Astrocyte (in vitro differentiated cells and primary cell): ENCODE data around the gene PIGZ. TPM values are rescaled to one million over a fixed set of nuclear protein-coding genes. Genes with fewer than 3 reads are reported as not detected.

Experiments
- DNase-seq: peaks from one replicate; pipeline ENCODE4 v3.0.0-alpha.2; 2010; ENCODE audit warnings: low read depth
- FAIRE-seq: peaks from 2 replicates; lab custom pipeline; 2011; peaks lifted over from hg19 to GRCh38; lab: Jason Lieb, UNC
- H2AFZ ChIP-seq: 2 replicates; pipeline ENCODE4 v1.6.0; 2012; ENCODE audit warnings: low read depth, low read length, inconsistent platforms
- H3K27ac ChIP-seq: 2 replicates; pipeline ENCODE4 v1.5.1; 2011; ENCODE audit warnings: low read depth, low read length, inconsistent platforms
- H3K27me3 ChIP-seq: 2 replicates; pipeline ENCODE4 v1.6.0; 2011; ENCODE audit warnings: low read length, inconsistent platforms; ENCODE audit not compliant: insufficient read depth
- H3K36me3 ChIP-seq: 2 replicates; pipeline ENCODE4 v1.5.1; 2011; ENCODE audit warnings: low read length, inconsistent platforms; ENCODE audit not compliant: insufficient read depth
- H3K4me1 ChIP-seq: 2 replicates; pipeline ENCODE4 v1.5.1; 2011; ENCODE audit warnings: low read length, inconsistent platforms; ENCODE audit not compliant: insufficient read depth
- H3K4me2 ChIP-seq: 2 replicates; pipeline ENCODE4 v1.6.0; 2012; ENCODE audit warnings: low read length, inconsistent platforms
- H3K4me3 ChIP-seq: 2 replicates; pipeline ENCODE4 v1.5.1; 2011; ENCODE audit warnings: low read depth, mild to moderate bottlenecking, low read length, inconsistent platforms; ENCODE audit not compliant: insufficient read depth
- H3K79me2 ChIP-seq: 2 replicates; pipeline ENCODE4 v1.6.0; 2012; ENCODE audit warnings: mild to moderate bottlenecking, low read length, inconsistent platforms; ENCODE audit not compliant: insufficient read depth
- H3K9ac ChIP-seq: 2 replicates; pipeline ENCODE4 v1.6.0; 2012; ENCODE audit warnings: mild to moderate bottlenecking, low read length, inconsistent platforms
- H3K9me3 ChIP-seq: 2 replicates; pipeline ENCODE4 v1.5.1; 2012; ENCODE audit warnings: low read depth, mild to moderate bottlenecking, low read length, inconsistent platforms; ENCODE audit not compliant: insufficient read depth
- H4K20me1 ChIP-seq: 2 replicates; pipeline ENCODE4 v1.6.0; 2012; ENCODE audit warnings: low read length, inconsistent platforms; ENCODE audit not compliant: insufficient read depth
- H3K27ac Mint-ChIP-seq: one replicate; pipeline ENCODE4 v1.8.0; 2021; ENCODE audit warnings: mild to moderate bottlenecking, mixed read lengths; ENCODE audit not compliant: unreplicated experiment
- H3K27me3 Mint-ChIP-seq: one replicate; pipeline ENCODE4 v1.8.0; 2021; ENCODE audit warnings: low read depth, mixed read lengths; ENCODE audit not compliant: unreplicated experiment
- H3K36me3 Mint-ChIP-seq: one replicate; pipeline ENCODE4 v1.8.0; 2021; ENCODE audit warnings: low read depth, mixed read lengths; ENCODE audit not compliant: unreplicated experiment
- H3K4me1 Mint-ChIP-seq: one replicate; pipeline ENCODE4 v1.8.0; 2021; ENCODE audit warnings: low read depth, mixed read lengths; ENCODE audit not compliant: unreplicated experiment
- H3K4me3 Mint-ChIP-seq: one replicate; pipeline ENCODE4 v1.8.0; 2021; ENCODE audit warnings: mild to moderate bottlenecking, moderate library complexity, mixed read lengths; ENCODE audit not compliant: unreplicated experiment
- H3K9me3 Mint-ChIP-seq: one replicate; pipeline ENCODE4 v1.8.0; 2021; ENCODE audit warnings: mild to moderate bottlenecking, mixed read lengths; ENCODE audit not compliant: unreplicated experiment
- EZH2 ChIP-seq: IDR thresholded peaks from 2 replicates; pipeline ENCODE4 v1.6.1; 2012; ENCODE audit warnings: mild to moderate bottlenecking, low read length, inconsistent platforms; ENCODE audit not compliant: insufficient read depth
- total RNA-seq: library from RNA; stranded (reverse); gene quantifications from 2 replicates; pipeline ENCODE4 v1.2.1, GENCODE V29; 2021
- TF ChIP-seq, protein P1 (sequence below): IDR thresholded peaks from 2 replicates; pipeline ENCODE4 v1.5.1; 2011; ENCODE audit warnings: low read depth, mild to moderate bottlenecking, inconsistent platforms, low read length, moderate library complexity; ENCODE audit not compliant: insufficient read depth

PIGZ gene
- total RNA-seq, 1 donor from 2014 or later: 0.54 TPM

DNA sequence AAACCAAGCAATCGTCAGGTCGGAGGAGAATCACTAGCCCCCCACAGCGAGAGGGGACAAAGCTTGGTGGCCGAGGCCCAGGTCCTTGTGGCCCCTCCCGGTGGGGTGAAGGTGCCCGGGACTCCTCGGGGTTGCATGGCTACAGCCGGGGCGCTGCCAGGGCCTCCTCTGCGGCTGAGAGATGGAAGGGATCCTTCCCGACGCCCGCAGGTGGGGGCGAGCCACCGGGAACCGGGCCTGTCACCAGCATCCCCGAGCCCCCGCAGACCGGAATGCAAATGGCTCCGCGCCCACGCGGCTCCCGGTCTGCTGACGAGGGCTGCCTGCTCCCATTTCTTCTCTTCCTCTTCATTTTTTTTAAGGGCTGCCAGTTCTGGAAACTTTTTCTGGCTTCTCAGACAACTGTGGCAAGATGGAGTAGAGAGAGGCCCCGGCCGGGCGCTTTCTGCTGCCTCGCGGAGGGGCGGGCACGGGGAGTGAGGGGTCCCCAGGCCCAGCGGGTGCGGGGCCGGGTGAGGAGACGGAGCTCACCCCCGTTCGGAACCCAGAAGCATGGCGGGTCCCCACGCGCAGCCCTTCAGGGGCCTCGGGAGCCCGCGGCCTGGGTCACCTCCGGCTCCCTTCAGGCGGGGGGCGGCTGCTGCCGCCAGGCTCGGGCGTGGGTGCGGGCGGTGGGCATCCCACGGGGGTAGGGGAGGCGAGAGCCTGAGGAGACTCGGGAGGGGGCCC lies 33.5 kb upstream of the PIGZ start:
- no peaks in the 10 kb centered on the region for H3K9me3 ChIP-seq
- peaks cover 2% of the 10 kb centered on the region for H3K4me1 Mint-ChIP-seq
- no peak for DNase-seq
- peak overlapping the region; percentile 69 for H2AFZ ChIP-seq
- no peaks in the 10 kb centered on the region for H4K20me1 ChIP-seq
- H3K9me3 Mint-ChIP-seq: peaks cover 5% of the 10 kb centered on the region
- peak overlapping the region; percentile 85 for H3K4me2 ChIP-seq
- H3K4me3 Mint-ChIP-seq: peak overlapping the region; percentile 76
- H3K9ac ChIP-seq: peak overlapping the region; percentile 68
- peaks cover 4% of the 10 kb centered on the region for H3K36me3 Mint-ChIP-seq
- H3K36me3 ChIP-seq: no peaks in the 10 kb centered on the region
- peaks cover 5% of the 10 kb centered on the region for H3K4me1 ChIP-seq
- no peak for FAIRE-seq
- H3K79me2 ChIP-seq: no peaks in the 10 kb centered on the region
- peak overlapping the region; percentile 37 for H3K4me3 ChIP-seq
- no peaks in the 10 kb centered on the region for H3K27me3 ChIP-seq
- no peak overlapping the region for H3K27ac ChIP-seq
- peaks cover 26% of the 10 kb centered on the region for H3K27me3 Mint-ChIP-seq
- no peak overlapping the region for H3K27ac Mint-ChIP-seq
- TF ChIP-seq, protein P1, sequence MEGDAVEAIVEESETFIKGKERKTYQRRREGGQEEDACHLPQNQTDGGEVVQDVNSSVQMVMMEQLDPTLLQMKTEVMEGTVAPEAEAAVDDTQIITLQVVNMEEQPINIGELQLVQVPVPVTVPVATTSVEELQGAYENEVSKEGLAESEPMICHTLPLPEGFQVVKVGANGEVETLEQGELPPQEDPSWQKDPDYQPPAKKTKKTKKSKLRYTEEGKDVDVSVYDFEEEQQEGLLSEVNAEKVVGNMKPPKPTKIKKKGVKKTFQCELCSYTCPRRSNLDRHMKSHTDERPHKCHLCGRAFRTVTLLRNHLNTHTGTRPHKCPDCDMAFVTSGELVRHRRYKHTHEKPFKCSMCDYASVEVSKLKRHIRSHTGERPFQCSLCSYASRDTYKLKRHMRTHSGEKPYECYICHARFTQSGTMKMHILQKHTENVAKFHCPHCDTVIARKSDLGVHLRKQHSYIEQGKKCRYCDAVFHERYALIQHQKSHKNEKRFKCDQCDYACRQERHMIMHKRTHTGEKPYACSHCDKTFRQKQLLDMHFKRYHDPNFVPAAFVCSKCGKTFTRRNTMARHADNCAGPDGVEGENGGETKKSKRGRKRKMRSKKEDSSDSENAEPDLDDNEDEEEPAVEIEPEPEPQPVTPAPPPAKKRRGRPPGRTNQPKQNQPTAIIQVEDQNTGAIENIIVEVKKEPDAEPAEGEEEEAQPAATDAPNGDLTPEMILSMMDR: no peak
- TF ChIP-seq EZH2: no peak

DNA sequence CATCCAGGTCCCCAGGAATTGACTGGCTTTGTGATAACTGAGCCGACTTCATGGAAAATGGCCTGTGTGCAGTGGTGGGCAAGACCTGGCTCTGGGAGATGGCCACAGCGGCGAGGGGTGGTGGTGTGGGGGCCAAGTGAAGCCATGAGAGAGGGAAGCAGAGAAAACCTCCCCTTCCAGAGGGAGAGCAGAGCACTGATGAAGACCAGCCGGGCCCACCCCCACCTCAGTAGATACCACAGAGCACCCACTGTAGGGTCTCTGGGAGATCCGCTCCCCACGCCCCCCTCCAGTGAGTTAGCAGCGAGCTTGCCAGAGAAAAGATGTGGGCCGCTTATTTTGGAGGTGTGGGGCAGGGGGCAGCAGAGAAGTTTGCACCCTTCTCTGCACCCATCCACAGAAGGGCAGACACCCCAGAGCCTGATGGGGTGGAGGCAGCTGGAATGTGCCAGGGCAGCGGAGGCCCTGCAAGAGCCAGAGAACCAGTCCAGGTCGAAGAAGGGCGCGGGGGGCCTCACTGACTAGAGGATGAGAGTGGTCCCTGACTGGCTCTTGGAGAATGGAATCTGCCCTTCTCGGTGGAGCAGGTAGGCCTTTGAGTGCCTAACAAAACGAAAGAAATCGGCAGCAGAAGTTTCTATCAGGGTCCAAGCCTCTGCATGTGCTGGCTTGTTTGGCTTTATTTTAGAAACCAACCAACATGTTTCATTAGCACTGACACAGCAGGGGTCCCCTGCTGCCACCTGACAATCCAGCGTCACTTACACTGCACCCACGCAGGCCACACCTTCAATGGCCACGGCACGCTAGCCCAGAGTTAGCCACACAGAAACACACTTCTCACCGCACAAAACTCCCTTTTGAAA lies 32.7 kb upstream of the PIGZ start:
- peaks cover 4% of the 10 kb centered on the region for H3K36me3 Mint-ChIP-seq
- Histone ChIP-seq H3K36me3 (no peaks in the 10 kb centered on the region), H3K4me1 (peaks cover 5% of the 10 kb centered on the region), H3K4me2 (peak overlapping the region; percentile 85), H3K79me2 (no peaks in the 10 kb centered on the region), H3K9ac (peak overlapping the region; percentile 68), H3K27me3 (no peaks in the 10 kb centered on the region), H3K9me3 (no peaks in the 10 kb centered on the region), H4K20me1 (no peaks in the 10 kb centered on the region), H3K4me3 (no peak overlapping the region), H3K27ac (no peak overlapping the region), H2AFZ (peak overlapping the region; percentile 69)
- H3K4me1 Mint-ChIP-seq: peaks cover 2% of the 10 kb centered on the region
- H3K27ac Mint-ChIP-seq: no peak overlapping the region
- H3K4me3 Mint-ChIP-seq: peak overlapping the region; percentile 76
- peaks cover 27% of the 10 kb centered on the region for H3K27me3 Mint-ChIP-seq
- TF ChIP-seq, protein P1: no peak
- TF ChIP-seq EZH2: no peak
- H3K9me3 Mint-ChIP-seq: peaks cover 5% of the 10 kb centered on the region
- DNase-seq (no peak), FAIRE-seq (no peak)
